ENCODE results near the gene GIT2. TPM values are rescaled to one million over a fixed set of nuclear protein-coding genes. Genes with fewer than 3 reads are reported as not detected.

The GIT2 gene
- total RNA-seq, 1 donor from 2014 or later = 40.7 TPM

DNA sequence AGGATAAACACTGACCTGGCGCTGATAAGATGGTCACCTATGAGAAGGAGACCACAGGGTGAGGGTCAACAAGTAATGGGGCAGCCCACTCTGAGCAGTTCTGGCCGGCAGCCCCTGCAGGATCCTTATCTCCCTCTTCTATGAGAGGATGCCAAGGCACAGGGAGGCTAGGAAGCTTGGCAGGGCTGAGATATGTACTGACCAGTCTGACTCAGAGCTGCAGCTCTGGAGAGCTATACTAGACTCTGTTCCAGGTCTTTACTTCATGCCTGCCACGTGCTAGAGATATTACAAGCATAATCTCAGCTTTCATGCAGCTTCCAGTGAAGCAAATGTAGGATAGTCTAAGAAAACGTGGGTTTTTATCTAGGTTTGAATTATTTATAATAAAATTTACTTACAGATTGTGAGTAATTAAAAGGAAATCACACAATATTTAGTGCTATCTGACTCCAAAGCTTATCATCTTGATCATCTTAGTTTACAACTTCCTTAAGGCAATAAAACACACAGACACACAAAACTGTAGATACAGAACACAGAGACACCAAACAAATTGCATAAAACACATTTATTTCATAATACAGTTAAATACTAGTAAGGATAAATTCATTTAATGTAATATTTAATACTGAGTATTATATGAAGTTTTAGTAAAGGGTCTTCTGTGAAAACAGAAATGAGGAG is 32.3 kb downstream of the GIT2 start:
- peak overlapping the region; percentile 42 for H3K27ac Mint-ChIP-seq
- H3K27me3 Mint-ChIP-seq = no peaks in the 10 kb centered on the region
- H3K9me3 Mint-ChIP-seq (ENCODE audit: low read depth) = no peaks in the 10 kb centered on the region
- no peaks in the 10 kb centered on the region for H3K4me1 Mint-ChIP-seq (ENCODE audit: low read depth)
- TF ChIP-seq, protein P1, sequence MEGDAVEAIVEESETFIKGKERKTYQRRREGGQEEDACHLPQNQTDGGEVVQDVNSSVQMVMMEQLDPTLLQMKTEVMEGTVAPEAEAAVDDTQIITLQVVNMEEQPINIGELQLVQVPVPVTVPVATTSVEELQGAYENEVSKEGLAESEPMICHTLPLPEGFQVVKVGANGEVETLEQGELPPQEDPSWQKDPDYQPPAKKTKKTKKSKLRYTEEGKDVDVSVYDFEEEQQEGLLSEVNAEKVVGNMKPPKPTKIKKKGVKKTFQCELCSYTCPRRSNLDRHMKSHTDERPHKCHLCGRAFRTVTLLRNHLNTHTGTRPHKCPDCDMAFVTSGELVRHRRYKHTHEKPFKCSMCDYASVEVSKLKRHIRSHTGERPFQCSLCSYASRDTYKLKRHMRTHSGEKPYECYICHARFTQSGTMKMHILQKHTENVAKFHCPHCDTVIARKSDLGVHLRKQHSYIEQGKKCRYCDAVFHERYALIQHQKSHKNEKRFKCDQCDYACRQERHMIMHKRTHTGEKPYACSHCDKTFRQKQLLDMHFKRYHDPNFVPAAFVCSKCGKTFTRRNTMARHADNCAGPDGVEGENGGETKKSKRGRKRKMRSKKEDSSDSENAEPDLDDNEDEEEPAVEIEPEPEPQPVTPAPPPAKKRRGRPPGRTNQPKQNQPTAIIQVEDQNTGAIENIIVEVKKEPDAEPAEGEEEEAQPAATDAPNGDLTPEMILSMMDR (IDR thresholded peaks at IDR 0.05; ENCODE audit: unreplicated experiment) = no peak
- peaks cover 11% of the 10 kb centered on the region for H3K36me3 Mint-ChIP-seq (ENCODE audit: insufficient read depth)
- DNase-seq (ENCODE audit: low spot score, unreplicated experiment) = no peak
- H3K4me3 Mint-ChIP-seq (ENCODE audit: low read depth) = no peak overlapping the region

- no peak overlapping the region for H3K27ac Mint-ChIP-seq
- H3K27me3 Mint-ChIP-seq = no peaks in the 10 kb centered on the region
- H3K4me3 Mint-ChIP-seq (ENCODE audit: low read depth) = no peak overlapping the region
- H3K4me1 Mint-ChIP-seq (ENCODE audit: low read depth) = no peaks in the 10 kb centered on the region
- TF ChIP-seq, protein P1 (IDR thresholded peaks at IDR 0.05; ENCODE audit: unreplicated experiment) = no peak
- H3K36me3 Mint-ChIP-seq (ENCODE audit: insufficient read depth) = peaks cover 14% of the 10 kb centered on the region
- H3K9me3 Mint-ChIP-seq (ENCODE audit: low read depth) = no peaks in the 10 kb centered on the region
- no peak for DNase-seq (ENCODE audit: low spot score, unreplicated experiment)
Measured at GRCh38 chr12:109963330-109963729, 32.8 kb downstream of the GIT2 start.

- H3K27ac Mint-ChIP-seq = peak overlapping the region; percentile 20
- H3K27me3 Mint-ChIP-seq = no peaks in the 10 kb centered on the region
- no peaks in the 10 kb centered on the region for H3K9me3 Mint-ChIP-seq (ENCODE audit: low read depth)
- H3K36me3 Mint-ChIP-seq (ENCODE audit: insufficient read depth) = peaks cover 16% of the 10 kb centered on the region
- no peak for DNase-seq (ENCODE audit: low spot score, unreplicated experiment)
- H3K4me1 Mint-ChIP-seq (ENCODE audit: low read depth) = no peaks in the 10 kb centered on the region
- no peak overlapping the region for H3K4me3 Mint-ChIP-seq (ENCODE audit: low read depth)
- TF ChIP-seq, protein P1 (IDR thresholded peaks at IDR 0.05; ENCODE audit: unreplicated experiment) = no peak
Measured at GRCh38 chr12:109962398-109962797, 33.8 kb downstream of the GIT2 start.

GRCh38 chr12:109961612-109962011 is 34.6 kb downstream of the GIT2 start:
- TF ChIP-seq, protein P1 (IDR thresholded peaks at IDR 0.05; ENCODE audit: unreplicated experiment) = no peak
- Mint-ChIP-seq H3K36me3 (ENCODE audit: insufficient read depth) (peaks cover 18% of the 10 kb centered on the region), H3K27me3 (no peaks in the 10 kb centered on the region), H3K9me3 (ENCODE audit: low read depth) (no peaks in the 10 kb centered on the region), H3K27ac (no peak overlapping the region), H3K4me1 (ENCODE audit: low read depth) (no peaks in the 10 kb centered on the region), H3K4me3 (ENCODE audit: low read depth) (no peak overlapping the region)
- no peak for DNase-seq (ENCODE audit: low spot score, unreplicated experiment)

DNA sequence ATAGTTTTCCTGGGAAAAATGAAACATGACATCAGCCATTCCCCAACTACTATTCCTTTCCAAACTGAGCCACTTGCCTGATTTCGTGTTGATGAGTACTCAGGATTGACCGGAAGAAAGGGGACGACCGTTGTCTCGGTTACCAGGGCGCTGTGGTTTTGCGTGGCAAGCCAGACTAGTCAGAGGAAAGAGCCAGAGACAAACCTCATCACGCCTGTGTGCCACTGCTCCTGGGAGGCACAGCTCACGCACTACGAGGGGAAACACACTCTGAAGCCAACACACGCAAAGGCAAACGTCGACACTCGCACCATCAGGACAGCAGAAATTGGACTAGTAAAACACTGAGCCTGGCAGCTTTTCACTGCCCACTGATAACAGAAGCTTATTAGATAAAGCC is 35.0 kb downstream of the GIT2 start:
- Mint-ChIP-seq H3K27me3 (no peaks in the 10 kb centered on the region), H3K27ac (no peak overlapping the region), H3K4me3 (ENCODE audit: low read depth) (no peak overlapping the region)

More for the DNA sequence above, 35.0 kb downstream of the GIT2 start:
- Mint-ChIP-seq H3K36me3 (ENCODE audit: insufficient read depth) (peaks cover 20% of the 10 kb centered on the region), H3K4me1 (ENCODE audit: low read depth) (no peaks in the 10 kb centered on the region), H3K9me3 (ENCODE audit: low read depth) (no peaks in the 10 kb centered on the region)
- TF ChIP-seq, protein P1 (IDR thresholded peaks at IDR 0.05; ENCODE audit: unreplicated experiment) = no peak
- no peak for DNase-seq (ENCODE audit: low spot score, unreplicated experiment)

All from progenitor cell of endocrine pancreas (in vitro differentiated cells).